ENCODE measurements around the gene MCM10. TPM values are rescaled to one million over a fixed set of nuclear protein-coding genes. Genes with fewer than 3 reads are reported as not detected.
A peak's percentile ranks its signal among the peaks of the same experiment; 100 is the strongest.

Gene MCM10
- total RNA-seq, 1 donor from 2014 or later = 0.08 TPM

DNA sequence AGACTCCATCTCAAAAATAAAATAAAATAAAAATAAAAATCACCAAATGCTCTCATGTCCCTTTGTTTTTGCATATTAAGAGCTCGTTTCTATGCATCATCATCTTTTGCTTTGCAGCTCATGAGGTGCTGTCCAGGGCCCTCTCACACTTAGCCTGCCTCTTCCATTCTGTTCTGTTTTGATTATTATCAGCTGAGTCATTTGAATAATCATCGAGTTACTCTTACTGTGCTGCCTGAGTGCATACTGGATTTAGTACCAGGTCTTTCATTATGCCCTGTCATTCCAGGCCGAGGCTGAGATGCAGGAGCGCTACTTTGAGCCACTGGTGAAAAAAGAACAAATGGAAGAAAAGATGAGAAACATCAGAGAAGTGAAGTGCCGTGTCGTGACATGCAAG lies 39.8 kb downstream of the MCM10 start:
- TF ChIP-seq CTCF (IDR thresholded peaks at IDR 0.05; ENCODE audit: borderline replicate concordance) = no peak
- Histone ChIP-seq H3K27ac (replicated peaks) (no peak overlapping the region), H3K36me3 (no peaks in the 10 kb centered on the region), H3K4me1 (no peaks in the 10 kb centered on the region), H3K27me3 (ENCODE audit: low read depth) (no peaks in the 10 kb centered on the region), H3K9me3 (replicated peaks) (peaks cover 8% of the 10 kb centered on the region), H3K4me3 (no peak overlapping the region)
- intact Hi-C loops (cut with micrococcal nuclease) = no loop called here
- DNase-seq = no peak

DNA sequence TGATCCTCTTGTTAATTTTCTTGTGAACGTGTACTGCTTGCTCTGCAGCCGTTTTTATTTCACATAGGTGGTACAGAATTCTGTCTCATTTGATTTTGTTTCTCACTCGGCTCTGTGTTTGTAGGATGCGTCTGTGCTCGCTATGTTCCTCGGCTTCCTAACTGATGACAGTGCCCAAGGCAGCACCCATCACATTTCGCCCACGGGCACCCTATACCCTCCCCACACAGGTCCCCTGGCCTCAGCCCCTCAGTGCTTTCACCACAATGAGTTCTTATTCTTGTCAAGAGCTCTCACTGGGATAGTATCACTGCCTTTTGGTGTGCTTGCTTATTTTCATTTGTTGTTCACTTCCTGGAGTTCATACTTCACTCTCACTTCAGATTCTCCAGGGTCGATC lies 44.7 kb downstream of the MCM10 start:
- no peaks in the 10 kb centered on the region for H3K27me3 ChIP-seq (ENCODE audit: low read depth)
- intact Hi-C loops (cut with micrococcal nuclease) = no loop called here
- no peak overlapping the region for H3K27ac ChIP-seq (replicated peaks)
- H3K4me1 ChIP-seq = no peaks in the 10 kb centered on the region
- DNase-seq = no peak
- H3K36me3 ChIP-seq = no peaks in the 10 kb centered on the region
- TF ChIP-seq CTCF (IDR thresholded peaks at IDR 0.05; ENCODE audit: borderline replicate concordance) = no peak
- H3K9me3 ChIP-seq (replicated peaks) = peaks cover 8% of the 10 kb centered on the region
- H3K4me3 ChIP-seq = no peak overlapping the region

DNA sequence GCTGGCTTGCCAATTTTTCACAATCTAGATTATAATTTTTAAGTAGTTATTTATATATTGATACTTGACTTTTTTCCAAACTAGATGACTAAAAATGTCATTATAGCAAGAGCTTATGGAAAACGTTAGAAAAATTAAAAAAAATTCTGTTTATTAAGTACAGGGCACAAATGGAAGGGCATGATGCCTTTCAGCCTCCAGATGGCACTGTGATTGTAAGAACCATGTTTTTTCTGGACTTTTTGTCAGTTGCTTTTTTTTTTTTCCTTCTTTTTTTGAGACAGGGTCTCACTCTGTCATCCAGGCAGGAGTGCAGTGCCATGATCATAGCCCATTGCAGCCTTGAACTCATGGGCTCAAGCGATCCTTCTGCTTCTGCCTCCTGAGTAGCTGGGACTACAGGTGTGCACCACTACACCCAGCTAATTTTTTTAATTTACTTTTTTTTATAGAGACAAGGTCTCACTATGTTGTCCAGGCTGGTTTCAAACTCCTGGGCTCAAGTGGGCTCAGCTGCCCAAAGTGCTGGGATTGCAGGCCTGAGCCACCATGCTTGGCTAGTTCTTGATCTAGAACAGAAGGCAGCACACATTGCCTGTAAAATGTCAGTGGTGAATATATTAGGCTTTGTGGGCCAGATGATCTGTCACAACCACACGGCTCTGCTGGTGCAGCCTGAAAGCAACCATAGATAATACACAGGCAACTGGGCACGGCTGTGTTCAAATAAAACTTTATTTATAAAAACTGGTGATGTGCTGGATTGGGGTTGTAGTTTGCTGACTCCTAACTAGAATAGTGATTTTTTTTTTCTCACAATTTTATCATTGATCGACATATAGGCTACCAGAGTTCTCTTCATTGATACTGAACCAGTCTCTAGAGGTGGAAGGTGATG lies 45.4 kb downstream of the MCM10 start:
- Histone ChIP-seq H3K27me3 (ENCODE audit: low read depth) (no peaks in the 10 kb centered on the region), H3K4me3 (no peak overlapping the region), H3K4me1 (no peaks in the 10 kb centered on the region), H3K36me3 (no peaks in the 10 kb centered on the region), H3K9me3 (replicated peaks) (peaks cover 8% of the 10 kb centered on the region), H3K27ac (replicated peaks) (no peak overlapping the region)
- intact Hi-C loops (cut with micrococcal nuclease) = no loop called here
- no peak for DNase-seq
- peak; percentile 51 for TF ChIP-seq CTCF (IDR thresholded peaks at IDR 0.05; ENCODE audit: borderline replicate concordance)

DNA sequence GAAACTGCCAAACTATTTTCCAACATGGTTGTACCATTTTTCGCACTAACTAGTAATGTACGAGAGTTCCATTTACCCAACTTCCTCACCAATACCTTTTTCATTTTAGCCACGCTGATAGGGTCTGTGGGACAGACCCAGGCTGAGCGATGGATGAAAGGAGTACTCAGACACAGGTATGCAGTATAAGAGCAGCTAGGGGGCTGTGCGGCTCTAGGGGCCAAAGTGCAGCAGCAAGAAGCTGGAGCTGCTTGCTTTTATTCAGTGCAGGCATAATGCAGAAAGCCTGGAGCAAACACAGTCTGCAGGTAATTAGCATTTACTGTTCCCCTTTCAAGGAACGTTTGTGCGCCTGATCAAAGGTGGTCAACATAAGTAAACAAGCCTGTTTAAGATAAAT lies 51.8 kb downstream of the MCM10 start:
- no peak for TF ChIP-seq CTCF (IDR thresholded peaks at IDR 0.05; ENCODE audit: borderline replicate concordance)
- no peak overlapping the region for H3K27ac ChIP-seq (replicated peaks)

GRCh38 chr10:13218878-13219277 lies 57.5 kb downstream of the MCM10 start:
- TF ChIP-seq CTCF (IDR thresholded peaks at IDR 0.05; ENCODE audit: borderline replicate concordance) = no peak
- Histone ChIP-seq H3K4me1 (no peaks in the 10 kb centered on the region), H3K27ac (replicated peaks) (no peak overlapping the region), H3K4me3 (no peak overlapping the region), H3K36me3 (no peaks in the 10 kb centered on the region), H3K27me3 (ENCODE audit: low read depth) (no peaks in the 10 kb centered on the region), H3K9me3 (replicated peaks) (no peaks in the 10 kb centered on the region)
- DNase-seq = no peak
- intact Hi-C loops (cut with micrococcal nuclease) = no loop called here

More for the DNA sequence above, 51.8 kb downstream of the MCM10 start:
- Histone ChIP-seq H3K4me3 (no peak overlapping the region), H3K9me3 (replicated peaks) (no peaks in the 10 kb centered on the region), H3K27me3 (ENCODE audit: low read depth) (no peaks in the 10 kb centered on the region), H3K36me3 (no peaks in the 10 kb centered on the region), H3K4me1 (no peaks in the 10 kb centered on the region)
- DNase-seq = no peak
- intact Hi-C loops (cut with micrococcal nuclease) = no loop called here

Measured in left ventricle myocardium inferior (tissue), 1 donor.